HG03439 (cell line): ENCODE results near the gene MEN1.

ENCODE experiments used
- ATAC-seq: cut with Tn5 transposase; IDR thresholded peaks from one replicate; pipeline ENCODE4 v1.9.1; 2021; ENCODE audit warnings: mild to moderate bottlenecking, moderate library complexity; ENCODE audit not compliant: unreplicated experiment

Gene MEN1

DNA sequence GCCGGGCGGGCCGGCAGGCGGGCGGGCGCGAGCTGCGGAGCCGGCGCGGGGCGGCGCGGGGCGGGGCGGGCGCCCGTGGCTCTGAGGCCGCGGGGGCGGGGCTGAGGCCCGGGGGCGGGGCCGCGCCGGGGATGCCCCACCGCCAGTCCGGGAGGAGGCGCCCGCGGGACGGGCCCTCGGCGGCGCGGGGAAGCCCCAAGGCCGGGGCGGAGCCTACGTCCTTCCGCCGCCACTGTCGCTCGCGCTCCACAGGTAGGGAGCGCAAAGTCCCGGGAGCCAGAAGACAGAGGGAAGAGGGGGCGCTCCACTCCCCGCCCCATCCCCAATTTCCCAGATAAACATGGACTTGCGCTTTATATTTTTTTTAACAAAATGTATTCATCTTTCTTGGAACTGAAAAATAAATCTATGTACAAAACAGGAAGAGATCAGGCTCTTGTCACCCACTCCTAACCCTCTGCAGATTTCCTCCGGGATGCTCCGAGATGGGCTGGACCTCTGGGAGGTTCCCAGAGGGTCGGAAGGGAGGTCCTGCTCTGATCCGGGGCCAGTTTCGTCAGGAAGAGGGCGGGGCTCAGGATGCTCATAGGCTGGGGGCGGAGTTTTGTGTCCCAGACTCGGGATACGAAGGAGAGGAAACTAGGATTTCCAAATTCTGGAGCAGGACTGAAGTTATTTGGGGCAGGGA lies 7.0 kb downstream of the MEN1 start, which contains the start of gene MAP4K2:
MAP4K2 (minus strand) TSS at position 57 of the 688 bp plus-strand sequence. CDS start 65 bp downstream, outside the sequence.
- ATAC-seq, result peak; percentile 53

DNA sequence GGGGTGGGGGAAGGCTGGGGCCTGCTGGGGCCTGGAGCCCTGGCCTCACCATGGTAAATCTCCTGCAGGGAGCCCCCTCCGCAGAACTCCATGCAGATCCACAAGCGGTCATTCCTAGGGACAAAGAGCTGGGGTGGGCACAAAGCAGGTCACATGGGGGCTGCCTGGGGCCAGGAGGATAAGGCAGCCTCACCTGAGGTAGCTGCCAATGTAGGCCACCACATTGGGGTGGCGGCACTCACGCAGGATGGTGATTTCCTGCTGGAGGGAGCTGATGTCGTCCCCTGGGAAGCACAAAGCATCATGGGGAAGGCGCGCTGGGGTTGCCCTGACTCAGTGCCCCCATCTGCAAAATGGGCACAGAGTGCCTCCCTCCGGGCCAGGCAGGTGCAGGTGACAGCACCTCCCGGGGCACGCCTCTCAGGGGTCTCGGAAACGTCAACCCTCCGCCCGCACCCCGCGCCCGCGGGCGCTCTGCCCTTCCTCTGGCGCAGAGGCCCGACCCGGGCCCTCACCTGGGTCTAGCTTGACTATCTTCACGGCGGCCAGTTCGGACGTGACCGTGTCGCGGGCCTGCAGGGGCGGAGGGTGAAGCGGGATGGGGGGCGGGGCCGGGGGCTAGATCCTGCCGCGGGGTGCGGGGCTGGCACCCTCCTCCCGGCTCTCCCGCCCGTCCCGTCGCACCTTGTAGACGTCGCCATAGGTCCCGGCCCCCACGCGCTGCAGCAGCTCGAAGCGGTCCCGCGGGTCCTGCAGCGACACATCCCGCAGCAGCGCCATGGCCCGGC lies 7.8 kb downstream of the MEN1 start:
- peak; percentile 23 for ATAC-seq

DNA sequence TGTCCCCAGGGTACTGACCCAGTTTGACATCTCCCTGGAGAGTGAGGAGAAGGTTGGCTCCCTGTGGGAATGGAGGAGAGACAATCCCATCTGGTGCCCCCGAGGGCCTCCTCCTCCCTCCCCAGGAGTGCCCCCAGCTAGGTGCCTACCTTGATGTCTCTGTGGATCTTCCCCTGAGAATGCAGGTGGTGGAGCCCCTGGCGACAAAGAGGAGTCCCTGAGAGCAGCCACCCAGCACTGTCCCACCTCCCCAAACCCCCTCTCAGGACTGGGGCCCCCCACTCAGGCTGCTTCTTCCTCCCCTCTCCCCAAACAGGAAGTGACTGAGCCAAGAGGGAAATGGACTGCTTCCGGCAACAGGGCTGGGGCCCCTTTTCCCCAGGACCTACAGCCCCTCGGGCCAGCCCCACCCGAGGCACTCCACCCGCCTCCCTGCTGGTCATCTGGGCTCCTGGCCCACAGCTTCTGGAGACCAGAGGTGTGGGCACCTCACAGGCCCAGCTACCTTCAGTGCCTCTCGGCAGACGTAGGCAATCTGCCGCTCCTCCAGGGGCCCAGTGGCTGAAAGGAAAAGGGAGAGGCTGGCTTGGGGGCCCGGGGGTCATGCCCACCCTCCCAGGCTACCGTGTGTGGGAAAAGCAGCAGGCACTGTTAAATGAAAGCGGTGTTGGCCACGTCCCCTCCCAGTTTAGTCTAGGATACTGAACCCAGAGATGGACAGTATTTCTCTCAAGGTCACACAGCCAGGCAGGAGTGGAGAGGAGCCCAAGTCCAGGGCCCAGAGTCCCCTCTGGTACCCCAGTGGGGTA lies 8.6 kb downstream of the MEN1 start:
- no peak for ATAC-seq

DNA sequence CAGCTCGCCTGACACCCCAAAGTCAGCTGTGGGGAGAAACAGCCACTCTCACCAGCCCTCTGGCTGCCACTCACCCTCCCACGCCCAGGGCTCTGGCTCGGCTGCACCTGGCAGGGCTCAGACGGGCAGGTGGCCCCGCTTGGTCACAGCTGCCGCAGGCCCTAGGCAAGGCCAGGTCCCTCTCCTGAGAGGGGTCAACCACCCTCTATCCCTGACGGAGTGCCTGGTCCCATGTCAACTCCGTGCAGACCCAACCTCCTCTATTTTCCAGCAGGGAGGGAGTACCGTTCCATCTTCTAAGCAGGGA lies 9.2 kb downstream of the MEN1 start:
- no peak for ATAC-seq

DNA sequence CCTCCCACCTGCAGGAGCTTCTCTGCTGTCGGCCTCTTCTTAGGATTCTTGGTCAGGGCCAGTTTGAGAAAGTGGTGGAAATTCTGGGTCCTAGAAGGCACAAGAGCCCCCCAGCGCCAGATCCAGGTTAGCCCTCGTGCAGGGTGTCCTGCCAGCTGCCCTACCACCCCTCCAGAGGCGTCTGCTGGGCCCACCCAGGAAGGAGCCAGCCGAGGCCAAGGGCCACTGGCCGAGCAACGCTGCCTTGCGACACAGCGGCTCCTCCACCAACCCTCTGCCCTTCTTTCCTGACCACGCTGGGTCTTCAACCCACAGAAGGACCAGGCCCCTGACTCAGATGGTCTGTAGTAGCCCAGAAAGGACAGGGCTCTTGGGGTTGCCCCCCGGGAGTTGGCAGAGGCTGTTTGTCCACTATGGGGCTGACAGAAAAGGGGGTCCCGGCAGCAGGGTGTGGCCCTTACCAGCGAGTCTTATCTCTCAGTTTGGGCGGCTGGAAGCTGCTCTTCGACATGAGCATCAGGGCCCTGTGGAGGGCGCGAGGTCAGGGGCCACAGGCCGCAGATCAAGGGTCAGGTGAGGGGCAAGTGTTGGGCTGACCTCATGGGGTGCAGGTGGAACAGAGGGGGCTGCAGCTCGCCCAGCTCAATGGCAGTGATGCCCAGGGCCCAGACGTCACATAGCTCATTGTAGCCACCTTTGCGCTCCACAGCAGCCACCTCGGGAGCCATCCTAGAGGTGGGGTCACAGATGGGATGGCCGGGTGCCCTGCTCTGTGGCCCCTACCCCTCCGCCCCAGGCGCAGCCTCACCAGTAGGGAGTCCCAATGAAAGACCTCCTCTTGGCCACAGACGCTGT lies 9.8 kb downstream of the MEN1 start:
- no peak for ATAC-seq

DNA sequence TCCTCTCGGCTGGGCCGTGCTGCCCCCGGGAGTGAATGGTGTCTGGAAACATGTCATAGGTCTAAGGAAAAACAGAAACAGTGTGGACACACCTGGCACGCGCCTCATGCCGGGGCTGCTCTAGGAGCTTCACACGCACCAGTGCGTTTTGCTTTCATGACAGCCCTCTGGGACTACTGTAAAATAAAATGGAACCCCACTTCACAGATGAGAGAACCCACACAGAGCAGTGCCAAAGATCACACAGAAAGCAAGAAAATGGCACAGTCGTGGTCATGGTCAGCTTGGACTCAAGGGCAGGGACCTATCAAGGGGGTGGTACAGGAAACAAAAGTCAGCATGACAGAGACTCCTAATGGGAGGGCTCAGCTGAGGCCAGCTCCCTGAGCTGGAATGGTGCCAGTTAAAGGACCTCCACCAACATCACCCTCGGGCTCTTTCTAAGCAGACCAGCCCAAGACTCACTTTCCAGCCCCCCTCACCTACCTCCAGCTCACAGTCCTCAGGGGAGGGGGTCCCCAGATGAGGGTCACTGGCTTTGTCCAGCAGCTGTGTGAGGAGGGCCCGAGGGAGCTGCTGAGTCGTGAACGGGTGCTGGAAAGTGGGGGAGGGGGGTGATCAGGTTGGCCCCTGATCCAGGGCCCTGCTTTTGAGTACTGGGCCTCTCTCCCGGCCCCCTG lies 10.6 kb downstream of the MEN1 start:
- no peak for ATAC-seq

DNA sequence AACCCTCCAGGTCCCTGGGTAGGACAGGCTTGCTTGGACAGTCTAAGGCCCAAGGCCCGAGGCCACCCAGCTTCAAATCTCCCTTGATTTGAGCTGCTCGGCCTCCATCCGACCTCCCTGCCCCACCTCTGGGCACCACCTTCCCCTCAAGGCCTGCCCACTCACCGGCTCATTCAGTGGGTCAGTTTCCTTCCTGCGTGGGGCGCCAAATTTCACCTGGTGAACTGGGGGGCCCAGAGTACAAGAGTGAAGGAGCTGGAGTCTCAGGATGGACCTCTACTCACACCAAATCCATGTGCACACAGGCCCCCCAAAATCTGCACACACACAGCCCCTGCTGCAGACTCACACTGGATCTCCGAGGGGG lies 11.1 kb downstream of the MEN1 start:
- no peak for ATAC-seq

DNA sequence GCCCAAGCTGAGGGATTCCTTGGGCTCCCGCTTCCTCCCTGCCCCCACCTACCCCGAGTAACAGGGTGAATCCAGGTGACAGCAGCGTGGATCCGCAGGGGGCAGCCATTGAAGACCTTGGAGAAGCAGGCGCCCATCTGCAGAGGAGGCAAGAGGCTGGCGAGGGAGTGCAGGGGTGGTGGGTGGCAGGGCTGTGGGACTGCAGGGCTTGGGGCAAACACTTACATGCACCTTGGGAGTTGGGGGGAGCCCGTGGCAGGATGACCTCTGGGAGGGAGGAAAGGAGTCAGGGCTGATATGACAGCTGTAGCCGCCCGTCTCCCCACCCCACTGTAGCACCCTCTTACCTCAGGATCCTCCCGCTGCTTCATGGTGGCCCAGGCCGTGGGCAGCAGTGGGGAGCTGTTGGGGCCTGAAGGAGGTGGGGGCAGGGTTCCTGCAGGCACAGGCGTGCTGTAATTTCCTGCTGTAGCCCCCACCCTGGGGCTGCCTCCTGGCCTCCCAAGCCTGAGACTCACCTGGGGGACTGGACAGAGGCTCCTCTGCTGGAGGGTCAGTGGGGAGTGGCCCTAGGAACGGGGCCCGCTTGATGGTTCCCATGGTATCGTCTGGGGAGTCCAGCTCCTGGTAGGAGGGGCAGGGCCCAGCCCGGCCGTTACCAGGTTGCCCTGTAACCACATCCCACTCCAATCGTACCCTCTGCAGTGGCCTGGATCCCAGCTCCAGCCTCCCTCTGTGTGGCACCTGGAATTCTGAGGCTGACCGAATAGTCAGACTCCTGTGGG lies 13.4 kb downstream of the MEN1 start:
- ATAC-seq, result no peak

DNA sequence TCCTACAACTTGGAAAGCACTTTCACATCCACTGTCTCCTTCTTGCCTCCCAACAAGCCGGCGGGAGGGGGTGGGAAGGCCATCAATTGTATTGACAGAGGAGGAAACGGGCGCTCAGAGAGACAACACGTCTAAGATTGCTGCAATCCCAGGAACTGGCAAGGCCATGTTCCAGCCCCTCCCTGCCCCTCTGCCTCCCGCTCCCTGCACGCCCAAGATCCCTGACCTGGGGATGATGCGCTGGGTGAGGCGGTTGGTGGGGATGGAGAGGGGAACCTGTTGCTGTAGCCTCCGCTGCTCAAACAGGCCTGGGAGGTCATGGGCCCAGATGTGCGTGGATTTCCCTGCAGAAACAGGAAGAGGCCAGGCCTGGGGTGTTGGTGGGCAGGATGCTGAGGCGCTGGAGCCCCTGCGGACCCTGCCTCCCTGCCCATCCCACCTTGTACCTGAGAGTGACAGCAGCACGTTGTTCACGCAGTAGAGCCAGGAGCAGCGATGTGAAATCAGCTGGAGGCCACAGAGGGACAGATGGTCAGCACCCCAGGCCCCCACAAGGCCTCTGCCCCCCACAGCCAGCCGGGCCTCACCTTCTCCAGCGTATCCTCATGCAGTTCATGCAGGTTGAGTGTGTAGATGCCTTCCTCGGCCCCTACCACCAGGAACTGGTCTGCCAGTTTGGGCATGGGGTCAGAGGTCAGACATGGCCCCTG lies 14.1 kb downstream of the MEN1 start:
- ATAC-seq, result no peak

DNA sequence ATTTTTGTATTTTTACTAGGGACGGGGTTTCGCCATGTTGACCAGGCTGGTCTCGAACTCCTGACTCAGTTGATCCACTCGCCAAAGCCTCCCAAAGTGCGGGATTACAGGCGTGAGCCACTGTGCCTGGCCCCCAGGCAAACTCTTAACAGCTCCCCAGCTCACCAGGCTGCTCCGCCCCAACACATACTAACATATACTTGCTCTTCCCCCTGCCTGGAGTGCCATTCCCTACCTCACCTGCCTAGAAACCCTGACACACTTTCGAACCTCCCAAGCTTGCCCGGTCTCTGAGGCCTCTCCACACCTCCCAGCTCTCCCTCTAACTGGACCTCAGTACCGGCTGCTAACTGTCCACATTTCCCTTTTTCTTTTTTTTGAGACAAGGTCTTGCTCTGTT lies 15.8 kb downstream of the MEN1 start:
- ATAC-seq, result no peak

DNA sequence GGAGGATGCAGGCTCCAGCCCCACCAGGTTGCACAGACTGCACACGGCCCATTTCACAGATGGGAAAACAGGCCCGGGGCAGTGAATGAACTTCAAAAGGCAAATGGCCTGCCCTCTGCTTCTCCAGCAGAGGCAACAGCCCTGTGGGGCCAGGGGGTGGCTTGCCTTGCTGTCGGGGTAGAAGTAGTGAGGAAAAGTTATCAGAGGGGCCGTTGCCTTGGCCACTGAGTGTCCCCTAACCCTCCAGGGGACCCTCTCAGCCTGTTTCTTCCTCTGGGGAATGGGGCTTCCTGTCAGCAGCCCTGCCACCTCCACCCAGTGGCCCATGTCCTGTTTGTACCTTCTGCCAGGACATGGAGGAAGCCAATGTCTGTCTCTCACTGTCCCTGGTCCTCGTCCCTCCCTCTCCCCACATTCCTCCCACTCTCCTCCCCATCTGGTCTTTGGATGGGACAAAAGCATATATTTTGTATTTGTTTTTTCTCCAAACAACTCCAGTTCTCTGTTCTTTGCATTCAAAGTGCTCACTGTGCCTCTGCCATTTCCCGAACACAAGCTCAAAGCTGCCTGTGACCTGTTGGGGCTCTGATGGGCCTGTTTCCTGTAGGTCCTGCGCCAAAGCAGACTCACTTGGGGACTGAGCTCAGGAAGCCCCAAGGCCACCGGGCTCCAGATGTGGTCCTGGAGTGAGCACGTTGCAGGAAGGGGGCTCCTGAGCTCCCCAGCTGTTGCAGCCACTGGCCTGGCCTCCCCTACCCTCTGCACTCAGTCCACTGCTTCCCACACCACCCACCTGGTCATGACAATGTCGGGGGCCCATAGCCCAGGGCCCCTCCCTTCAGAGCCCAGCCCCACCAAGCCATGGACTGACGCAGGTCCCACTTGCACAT lies 16.8 kb downstream of the MEN1 start:
- no peak for ATAC-seq

DNA sequence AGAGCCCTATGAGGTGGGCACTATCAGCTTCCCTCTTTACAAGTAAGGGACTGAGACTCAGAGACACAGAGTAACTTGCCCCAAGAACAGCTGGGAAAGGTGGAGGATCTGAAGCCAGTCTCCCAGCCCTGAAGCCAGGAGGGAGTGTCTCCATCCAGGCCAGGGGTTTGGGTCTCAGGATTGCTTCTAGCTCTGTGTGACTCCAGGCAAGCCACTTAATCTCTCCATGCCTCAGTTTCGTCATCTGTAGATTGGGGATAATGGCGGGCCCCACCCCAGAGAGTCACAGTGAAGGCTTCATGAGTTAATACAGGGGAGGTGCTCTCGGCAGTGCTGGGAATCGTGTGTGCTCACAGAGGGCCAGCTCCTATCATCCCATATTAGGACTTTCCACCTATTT lies 17.9 kb downstream of the MEN1 start:
- ATAC-seq, result no peak

DNA sequence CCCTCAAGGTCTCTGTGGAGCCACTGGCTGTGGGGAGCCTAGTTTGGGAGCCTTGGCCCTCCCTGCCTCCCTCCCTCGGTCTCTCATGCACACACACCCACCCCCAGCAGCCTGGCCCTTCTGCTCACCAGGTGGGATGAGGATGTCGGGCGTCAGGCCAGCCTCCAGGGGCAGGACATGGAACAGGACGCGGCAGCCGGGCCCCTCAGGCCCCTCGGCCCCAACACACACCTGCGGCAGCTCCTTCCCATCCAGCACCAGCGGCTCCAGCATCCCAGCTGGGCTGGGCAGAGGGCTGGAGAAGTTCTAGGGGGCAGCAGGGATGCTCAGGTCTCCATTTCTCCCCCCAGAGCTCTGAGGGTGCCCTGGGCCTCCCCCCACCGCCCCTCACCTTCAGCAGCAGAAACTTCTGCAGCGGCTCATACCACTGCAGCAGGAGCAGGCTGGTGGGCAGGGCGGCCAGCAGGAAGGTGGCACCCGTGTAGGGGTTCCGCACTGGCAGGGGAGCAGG lies 18.5 kb downstream of the MEN1 start:
- no peak for ATAC-seq

DNA sequence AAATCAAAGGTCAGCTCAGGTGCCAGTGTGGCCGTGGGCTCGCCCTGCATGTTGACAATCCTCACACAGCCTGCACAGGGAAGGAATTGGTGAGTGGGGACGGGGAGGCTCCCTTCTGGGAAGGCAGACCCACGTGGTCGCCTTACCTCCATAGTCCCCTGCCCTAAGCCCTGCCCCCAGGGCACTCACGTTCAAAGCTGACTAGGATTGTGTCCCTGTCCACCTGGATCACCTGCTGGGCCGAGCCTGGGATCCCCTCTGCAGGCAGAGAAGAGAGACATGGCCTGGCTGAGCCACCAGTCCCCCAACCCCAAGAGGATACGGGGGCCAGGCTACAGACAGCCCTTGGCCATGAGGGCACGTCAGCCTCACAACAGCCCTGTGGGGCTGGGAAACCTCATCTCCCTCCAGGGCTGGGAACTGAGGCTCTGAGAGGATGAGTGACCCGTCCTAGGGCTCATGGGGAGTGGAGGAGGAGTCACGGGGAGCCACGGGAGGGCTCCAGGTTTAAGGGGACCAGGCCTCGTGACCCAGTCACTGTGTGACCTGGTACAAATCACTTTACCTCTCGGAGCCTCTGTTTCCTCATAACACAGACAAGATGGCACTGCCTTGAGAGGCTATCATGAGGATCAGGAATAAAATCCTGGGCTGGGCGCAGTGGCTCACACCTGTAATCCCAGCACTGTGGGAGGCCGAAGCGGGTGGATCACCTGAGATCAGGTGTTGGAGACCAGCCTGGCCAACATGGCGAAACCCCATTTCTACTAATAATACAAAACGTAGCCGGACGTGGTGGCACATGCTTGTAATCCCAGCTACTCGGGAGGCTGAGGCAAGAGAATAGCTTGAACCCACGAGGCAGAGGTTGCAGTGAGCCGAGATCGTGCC lies 19.9 kb downstream of the MEN1 start:
- no peak for ATAC-seq

DNA sequence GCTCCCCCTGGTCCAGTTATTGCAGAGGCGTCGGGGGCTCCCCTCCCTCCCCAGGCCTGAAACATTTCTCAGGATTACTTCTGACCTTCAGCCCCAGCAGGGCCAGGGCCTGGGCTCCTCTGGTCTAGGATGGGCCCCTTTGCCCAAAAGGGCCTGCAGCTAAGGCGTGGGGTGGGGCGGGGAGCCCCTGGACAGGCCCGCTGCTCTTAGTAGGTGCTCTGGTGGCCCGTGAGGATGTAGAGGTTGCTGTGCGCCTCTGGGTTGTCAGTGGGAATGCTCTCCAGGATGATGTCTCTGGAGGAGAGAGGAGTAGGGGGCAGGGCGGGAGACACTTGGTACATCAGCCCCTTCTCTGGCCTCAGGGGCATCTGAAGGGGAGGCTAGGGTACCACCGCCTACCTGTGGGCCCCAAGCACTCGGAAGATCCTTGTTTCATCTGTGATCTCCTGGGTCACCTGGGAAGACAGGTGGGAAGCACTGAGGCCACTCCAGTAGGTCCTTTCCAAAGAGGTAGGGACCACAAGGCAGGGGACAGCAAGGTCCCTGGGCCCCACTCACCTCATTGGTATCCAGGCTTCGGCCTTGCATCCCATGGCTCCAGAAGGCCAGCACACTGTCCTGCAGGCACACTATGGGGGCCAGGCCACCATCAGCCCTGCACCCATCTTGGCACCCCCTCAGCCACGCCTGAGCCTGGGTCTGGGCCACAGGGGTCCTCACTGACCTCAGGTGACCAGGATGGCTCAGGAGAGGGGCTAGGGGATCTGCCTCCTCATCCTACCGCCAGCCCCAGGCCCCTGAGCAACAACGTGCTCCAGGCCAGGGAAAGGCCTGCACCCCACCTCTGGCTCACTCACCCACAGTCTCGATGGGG lies 20.8 kb downstream of the MEN1 start:
- no peak for ATAC-seq
